Keratinocyte (primary cell): ENCODE results near the gene CC2D2B.

ENCODE experiments used
- EZH2 ChIP-seq: IDR thresholded peaks from one replicate; pipeline ENCODE4 v1.6.1; 2012; ENCODE audit warnings: inconsistent platforms, mild to moderate bottlenecking, low read length, moderate library complexity
- TF ChIP-seq, protein P1 (sequence below), 3 experiments: IDR thresholded peaks in 1 of 3; conservative IDR thresholded peaks in 1 of 3; optimal IDR thresholded peaks in 1 of 3; 2 replicates in 2 of 3; 3 replicates in 1 of 3; pipeline versions ENCODE3 to v1.5.1; 2011; ENCODE audit warnings: low read length in 3 of 3, mild to moderate bottlenecking in 3 of 3, moderate library complexity in 2 of 3, control low read depth in 1 of 3, inconsistent platforms in 1 of 3; ENCODE audit not compliant: insufficient read depth in 2 of 3; ENCODE audit errors: extremely low read depth in 1 of 3

GRCh38 chr10:95908450-95908849 lies 675 bp downstream of the CC2D2B start:
- TF ChIP-seq, protein P1, sequence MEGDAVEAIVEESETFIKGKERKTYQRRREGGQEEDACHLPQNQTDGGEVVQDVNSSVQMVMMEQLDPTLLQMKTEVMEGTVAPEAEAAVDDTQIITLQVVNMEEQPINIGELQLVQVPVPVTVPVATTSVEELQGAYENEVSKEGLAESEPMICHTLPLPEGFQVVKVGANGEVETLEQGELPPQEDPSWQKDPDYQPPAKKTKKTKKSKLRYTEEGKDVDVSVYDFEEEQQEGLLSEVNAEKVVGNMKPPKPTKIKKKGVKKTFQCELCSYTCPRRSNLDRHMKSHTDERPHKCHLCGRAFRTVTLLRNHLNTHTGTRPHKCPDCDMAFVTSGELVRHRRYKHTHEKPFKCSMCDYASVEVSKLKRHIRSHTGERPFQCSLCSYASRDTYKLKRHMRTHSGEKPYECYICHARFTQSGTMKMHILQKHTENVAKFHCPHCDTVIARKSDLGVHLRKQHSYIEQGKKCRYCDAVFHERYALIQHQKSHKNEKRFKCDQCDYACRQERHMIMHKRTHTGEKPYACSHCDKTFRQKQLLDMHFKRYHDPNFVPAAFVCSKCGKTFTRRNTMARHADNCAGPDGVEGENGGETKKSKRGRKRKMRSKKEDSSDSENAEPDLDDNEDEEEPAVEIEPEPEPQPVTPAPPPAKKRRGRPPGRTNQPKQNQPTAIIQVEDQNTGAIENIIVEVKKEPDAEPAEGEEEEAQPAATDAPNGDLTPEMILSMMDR (optimal IDR thresholded peaks at IDR 0.05 in 1 of 3, IDR thresholded peaks at IDR 0.05 in 1 of 3, conservative IDR thresholded peaks at IDR 0.05 in 1 of 3; ENCODE audit: extremely low read depth in 1 of 3, insufficient read depth in 2 of 3, low read length in 3 of 3) = no peak
- TF ChIP-seq EZH2 = no peak
